ENCODE results near the gene ERC1.
"Not testable (repeated sequence)": the region's sequence is repeated elsewhere in the genome, so short reads cannot be mapped to it uniquely, and the experiment has no call there.

The ERC1 gene

DNA sequence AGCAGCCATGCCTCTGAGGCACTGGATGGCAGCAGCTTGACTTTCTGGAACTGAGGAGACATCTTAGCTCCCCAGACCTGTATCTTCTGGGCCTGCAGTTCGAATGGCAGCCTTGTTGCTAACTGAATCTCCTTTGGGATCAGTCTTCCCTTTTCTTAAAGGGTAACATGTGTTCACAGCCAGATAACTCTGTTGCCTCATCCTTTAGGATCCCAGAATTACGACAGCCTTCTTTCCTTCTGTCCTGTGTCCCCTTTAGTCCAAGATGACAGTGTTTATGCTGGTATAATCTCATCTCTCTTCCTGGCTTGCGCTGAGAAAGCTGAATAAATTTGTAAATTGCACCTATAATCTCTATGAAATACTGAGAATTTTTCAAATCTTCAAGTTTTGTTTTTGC lies 9.1 kb upstream of the ERC1 start:
- DNase-seq (ENCODE audit: low read depth in 2 of 2), result no peak

DNA sequence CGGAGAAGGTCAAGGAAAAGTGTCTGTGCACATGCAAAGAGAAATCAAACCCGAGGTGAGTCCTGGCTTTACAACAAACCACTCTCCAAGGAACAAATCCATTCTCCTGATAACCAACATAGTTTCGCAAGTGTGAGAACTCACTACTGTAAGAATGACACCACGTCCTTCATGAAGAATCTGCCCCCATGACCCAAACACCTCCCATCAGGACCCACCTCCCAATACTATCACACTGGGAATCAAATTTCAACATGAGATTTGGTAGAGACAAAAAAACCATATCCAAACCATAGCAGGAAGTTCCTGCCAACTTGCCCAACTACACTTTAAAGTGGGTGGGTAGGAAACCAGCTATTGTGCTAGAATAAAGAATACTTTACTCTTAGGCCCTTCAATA lies 2.4 kb upstream of the ERC1 start:
- no peak for DNase-seq (ENCODE audit: low read depth in 2 of 2)

DNA sequence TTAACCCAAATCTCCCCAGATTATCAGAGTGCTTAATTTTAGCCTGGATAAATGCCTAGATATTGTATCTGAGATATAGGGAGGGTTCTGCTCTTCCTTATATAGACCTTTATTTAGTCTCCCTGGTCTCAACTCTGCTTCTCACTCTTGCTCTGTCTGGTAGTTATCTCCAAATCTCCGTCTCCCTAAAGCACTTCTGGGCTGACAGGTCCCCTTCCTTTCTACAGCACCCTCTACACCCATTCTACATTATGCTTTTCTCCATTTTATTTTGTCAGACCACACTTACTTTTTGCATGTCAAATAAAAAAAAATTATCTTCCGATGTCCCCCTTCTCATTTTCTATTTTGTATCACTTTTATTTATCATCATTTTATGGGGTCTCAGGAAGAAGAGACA lies 2.0 kb upstream of the ERC1 start:
- DNase-seq (ENCODE audit: low read depth in 2 of 2), result no peak

DNA sequence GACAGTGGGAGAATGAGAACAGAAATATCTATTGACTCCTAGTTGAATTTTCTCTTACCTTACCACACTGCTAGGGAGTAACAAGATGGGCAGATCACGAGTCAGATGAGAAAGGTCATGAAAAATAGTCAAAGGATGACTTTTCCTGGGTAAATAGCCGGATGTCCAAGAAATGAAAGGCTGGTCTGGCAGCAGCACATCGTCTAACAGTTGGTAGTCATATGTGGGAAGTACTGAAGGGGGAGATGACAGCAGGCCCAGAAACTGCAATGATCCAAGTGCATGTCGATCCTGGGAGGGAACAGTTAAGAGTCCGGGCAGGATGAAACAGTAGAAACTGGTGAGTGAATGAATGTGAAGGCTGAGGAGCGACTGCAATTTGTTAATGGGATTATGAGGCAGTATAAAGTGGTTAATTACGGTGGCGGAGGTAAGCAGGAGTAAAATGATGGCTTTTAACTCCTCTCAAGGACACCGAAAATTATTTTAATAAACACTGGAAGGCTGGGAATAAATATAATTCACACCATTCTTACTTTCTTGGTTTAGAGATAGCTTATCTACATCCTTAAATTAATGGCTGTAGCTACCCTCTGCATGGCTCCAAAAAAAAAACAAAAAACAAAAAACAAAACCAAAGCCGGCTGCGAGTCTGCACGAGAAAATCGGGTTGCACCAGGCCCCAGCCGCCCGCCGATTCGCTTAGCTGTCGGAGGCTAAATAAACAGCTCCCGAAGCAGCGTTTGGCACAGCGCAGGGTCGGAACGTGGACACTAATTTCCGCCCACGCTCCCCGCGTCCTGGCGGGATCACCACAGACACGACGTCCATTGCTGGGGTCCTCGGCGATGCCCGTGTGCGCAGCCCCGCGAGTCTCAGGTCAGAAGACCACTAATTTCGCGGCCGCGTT lies 1.0 kb upstream of the ERC1 start:
- peak in 1 of 2 donors; percentile 20 for DNase-seq (ENCODE audit: low read depth in 2 of 2)

DNA sequence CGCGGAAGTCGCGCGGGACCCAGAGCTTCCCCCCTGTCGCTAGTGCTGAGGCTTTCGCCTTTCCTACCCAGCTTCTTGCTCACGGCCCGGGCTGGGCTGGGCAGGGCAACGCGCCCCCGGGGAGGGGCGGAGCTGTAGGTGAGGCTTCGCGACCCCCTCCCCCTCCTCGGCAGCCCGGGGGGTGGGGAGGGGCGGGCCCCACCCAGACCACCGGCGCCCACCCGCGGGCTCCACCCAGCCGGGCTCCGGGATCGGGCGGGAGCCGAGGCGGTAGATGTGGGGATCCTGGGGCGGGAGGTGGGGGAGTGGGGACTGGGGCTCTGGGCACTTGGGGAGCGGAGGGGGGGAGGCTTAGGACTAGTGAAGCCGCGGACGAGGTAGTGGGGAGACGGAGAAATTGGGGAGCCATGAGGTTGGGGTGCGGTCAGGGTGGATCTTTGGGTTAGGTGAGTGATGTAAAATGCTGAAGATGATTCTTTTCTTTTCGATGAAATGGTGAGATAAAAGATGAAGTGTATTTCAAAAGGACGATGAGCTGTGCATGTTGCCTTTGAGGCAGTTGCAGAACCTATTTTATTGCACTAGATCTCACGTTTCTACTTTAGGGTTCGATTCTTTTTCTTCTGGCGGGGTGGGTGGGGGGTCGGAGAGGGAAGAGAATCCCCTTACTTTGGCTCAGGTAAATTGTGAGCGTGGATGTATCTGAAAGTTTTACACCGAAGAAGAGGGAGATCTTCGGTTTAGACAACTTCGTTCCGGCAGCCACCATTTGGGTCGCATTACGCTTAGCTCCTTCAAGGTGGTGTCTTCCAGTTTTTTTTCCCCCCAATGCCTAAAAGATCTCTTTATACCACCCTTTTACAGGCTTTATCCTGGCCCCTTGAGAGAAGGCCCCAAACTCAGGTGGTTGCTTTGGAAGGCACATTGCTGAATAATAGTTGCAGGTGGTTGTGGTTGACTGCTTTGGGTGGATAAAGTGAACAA lies 619 bp downstream of the ERC1 start:
- peak in 1 of 2 donors; percentile 8 for DNase-seq (ENCODE audit: low read depth in 2 of 2)

DNA sequence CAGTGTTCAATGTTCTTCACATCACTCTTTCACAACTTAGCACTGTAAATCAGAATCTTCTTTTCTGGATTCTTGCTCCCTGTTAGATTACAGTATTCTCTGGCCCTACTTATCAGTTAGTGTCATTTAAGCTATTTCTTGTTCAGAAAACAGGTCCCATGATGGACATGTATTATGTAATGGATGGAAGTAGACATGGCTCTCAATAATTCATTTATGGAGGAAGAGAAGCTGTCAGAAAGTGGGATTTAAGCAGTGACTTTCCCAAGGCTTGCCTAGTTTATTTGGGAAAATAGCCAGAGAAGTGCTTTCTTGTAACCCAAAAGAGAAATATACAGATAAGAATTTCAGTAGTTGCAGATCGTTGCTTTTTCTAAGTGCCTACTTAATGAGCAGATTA lies 1.6 kb downstream of the ERC1 start:
- DNase-seq (ENCODE audit: low read depth in 2 of 2), result no peak

DNA sequence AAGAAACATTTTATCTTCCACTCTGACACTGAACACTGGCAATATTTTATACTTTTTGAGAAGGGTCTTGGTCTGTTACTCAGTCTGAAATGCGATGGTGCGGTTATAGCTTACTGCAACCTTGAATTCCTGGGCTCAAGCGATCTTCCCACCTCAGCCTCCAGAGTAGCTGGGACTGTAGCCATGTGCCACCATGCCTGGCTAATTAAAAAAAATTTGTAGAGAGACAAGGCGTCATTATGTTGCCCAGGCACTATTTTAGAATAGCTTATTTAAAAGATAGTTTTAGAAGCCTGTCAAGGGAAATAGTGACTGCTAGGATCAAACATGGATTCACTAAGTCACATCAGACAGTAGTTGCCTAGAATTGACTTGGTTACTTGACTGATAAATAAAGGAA lies 5.9 kb downstream of the ERC1 start:
- no peak for DNase-seq (ENCODE audit: low read depth in 2 of 2)

DNA sequence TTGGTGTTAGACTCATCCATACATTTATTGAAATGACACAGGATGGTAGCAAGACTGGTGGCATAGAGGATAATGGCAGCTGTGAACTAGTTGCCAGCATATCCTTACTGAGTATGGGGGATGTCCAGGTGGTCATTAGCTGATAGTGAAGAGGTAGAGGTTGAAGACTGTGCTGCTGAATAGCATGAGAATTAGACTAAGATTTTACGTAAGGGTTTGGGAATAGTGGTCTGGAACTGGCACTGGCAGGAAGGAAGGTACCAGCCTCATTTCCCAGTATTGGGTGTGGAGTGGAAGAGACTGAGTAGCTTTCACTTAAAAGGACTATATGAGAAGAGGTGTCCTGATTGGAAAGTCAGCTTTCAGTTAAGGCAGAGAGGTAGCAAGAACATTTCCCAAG lies 6.5 kb downstream of the ERC1 start:
- no peak for DNase-seq (ENCODE audit: low read depth in 2 of 2)

DNA sequence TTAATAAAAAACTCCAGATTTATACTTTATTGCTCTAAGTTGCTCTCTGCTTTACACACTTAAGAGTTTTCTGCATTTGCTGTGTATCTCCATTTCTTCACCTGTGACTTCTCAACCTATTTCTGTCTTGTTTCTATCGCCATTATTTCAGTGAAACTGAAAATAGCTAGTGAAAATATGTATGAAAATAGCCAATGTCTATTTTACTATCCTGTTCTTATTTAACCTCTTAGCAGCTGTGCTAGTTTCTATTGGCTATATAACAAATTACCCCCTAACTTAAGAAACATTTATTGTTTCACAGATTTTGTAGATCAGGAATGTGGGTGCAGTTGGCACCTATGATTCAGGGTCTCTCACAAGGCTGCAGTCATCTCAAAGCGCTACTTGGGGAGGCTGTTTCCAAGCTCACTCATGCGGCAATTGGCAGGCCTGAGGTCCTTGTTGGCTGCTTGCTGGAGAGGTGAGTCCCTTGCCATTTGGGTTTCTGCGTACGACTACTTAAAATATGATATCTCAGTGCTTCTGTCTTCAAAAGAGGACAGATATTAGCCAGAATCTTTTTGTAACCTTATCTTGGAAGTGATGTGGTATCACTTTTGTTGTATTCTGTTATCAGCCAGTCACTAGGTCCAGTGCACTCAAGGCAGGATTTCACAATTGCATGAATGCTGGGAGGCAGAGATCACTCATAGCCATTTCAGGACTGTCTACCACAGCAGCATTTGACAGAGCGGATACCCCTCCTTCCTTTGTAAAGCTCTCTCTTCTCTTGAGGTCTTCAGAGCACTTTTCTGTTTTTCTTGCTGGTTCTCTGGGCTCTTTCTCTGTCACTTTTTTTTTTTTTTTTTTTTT lies 7.2 kb downstream of the ERC1 start:
- no peak for DNase-seq (ENCODE audit: low read depth in 2 of 2)

DNA sequence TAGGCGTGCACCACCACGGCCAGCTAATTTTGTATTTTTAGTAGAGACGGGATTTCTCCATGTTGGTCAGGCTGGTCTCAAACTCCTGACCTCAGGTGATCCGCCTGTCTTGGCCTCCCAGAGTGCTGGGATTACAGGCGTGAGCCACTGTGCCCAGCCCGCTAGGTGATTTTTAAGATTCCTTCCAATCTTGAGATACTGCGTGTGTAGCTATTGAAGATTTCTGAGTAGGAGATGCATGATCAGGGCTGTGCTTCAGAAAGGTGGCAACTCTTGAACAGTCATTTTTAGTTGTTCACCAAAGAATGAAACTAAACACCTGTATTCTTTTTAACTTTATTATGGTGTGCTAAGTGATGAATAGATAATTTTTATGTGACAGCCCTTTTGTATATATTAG lies 8.7 kb downstream of the ERC1 start:
- DNase-seq (ENCODE audit: low read depth in 2 of 2), result not testable (repeated sequence)

DNA sequence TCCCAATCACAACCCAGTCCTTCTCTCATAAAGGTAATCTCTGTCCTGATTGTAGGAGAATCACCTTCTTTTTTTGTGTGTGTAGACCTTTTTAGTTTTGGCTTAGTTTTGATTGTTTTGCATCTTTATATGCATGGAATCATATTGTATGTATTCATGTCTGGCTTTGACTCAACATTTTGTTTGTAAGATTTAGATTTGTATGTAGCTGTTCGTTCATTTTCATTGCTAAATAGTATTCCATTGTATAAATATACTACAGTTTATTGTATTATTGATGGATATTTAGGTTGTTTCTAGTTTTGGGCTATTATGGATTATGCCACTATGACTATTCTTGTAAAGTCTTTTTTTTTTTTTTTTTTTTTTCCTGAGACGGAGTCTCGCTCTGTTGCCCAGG lies 10.5 kb downstream of the ERC1 start:
- no peak for DNase-seq (ENCODE audit: low read depth in 2 of 2)

DNA sequence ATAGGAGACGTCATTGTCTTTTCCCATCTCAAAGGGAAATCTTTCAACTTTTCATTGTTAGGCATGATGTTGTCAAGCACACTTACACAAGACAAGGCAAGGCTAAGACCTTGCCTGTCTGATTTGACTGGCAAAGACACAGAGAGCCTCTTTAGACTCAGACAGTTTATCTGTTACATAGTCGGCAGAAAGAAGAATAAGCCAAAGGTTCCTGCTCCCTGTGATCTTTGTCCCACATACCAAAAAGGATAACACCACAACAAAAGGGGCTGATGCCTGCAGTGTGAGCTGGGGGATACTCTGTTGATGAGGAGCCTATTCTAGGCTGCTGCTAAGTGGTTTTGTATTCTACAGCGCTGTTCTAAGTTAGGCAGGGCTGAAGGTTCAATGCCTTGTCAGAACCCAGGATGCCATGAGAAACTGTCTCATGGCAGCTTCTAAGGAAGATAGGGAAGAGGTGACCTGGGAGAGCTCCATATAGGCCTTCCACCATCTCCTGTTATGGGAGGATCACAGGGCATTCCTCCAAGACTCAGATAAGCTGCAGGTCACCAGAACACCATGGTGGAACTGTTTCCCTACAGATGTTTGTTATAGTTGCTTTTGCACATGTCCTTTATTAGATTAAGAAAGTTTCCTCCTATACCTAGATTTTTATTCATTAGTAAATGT lies 12.7 kb downstream of the ERC1 start:
- DNase-seq (ENCODE audit: low read depth in 2 of 2), result no peak

DNA sequence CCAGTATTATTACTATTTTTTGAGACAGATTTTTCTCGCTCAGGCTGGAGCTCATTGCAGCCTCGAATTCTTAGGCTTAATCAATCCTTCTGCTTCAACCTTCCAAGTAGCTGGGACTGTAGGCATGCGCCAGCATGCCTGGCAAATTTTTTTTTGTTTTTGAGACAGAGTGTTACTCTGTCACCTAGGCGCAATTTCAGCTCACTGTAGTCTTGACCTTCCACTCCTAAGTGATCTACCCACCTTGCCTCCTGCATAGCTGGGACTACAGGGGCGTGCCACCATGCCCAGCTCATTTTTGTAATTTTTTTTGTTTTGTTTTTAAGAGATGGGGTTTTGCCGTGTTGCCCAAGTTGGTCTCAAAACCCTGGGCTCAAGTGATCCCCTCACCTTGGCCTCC lies 15.2 kb downstream of the ERC1 start:
- DNase-seq (ENCODE audit: low read depth in 2 of 2), result no peak

DNA sequence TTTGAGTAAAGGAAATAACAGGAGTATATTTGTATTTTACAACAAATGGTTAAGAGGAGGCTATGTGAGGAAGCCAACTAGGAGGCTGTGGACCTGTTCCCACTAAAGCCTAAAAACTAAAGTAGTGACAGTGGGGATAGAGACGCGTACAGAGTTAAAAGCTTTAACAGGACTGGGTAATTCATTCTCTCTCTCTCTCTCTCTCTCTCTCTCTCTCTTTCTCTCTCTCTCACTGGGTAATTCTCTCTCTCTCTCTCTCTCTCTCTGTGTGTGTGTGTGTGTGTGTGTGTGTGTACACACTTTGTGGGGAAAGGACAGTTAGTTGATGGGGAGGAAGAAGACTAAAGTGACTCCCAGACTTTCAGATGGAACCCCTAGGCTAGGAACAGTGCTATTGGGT lies 16.3 kb downstream of the ERC1 start:
- DNase-seq (ENCODE audit: low read depth in 2 of 2), result no peak

DNA sequence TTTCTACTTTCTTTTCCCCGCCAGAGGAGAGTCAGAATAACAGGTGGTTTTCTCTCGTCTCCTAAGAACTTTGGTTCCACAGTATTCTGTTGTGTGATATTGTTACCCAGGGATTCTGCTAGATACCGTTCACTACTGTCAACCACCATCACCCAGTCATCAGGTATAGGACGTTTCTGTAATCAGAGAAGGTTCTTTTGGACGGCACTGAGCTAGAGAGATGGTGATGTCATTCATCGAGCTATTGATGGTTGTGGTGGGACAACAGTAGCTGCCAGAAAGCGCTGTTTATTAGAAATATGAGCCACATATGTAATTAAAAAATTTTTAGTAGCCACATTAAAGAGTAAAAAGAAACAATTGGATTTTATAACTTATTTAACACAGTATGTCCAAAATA lies 17.0 kb downstream of the ERC1 start:
- DNase-seq (ENCODE audit: low read depth in 2 of 2), result no peak

DNA sequence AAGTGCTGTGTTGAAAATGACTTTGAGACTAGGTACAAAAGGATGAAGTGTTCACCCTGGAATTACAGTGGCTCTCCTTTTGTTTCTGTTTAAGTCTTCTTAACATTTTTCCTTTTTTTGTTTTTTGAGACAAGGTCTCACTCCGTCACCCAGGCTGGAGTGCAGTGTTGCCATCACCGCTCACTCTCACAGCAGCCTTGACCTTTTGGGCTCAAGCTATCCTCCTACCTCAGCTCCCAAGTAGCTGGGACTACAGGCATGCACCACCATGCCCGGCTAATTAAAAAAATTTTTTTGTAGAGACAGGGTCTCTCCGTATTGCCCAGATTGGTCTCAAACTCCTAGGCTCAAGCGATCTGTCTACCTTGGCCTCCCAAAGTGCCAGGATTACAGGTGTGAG lies 20.1 kb downstream of the ERC1 start:
- no peak for DNase-seq (ENCODE audit: low read depth in 2 of 2)

DNA sequence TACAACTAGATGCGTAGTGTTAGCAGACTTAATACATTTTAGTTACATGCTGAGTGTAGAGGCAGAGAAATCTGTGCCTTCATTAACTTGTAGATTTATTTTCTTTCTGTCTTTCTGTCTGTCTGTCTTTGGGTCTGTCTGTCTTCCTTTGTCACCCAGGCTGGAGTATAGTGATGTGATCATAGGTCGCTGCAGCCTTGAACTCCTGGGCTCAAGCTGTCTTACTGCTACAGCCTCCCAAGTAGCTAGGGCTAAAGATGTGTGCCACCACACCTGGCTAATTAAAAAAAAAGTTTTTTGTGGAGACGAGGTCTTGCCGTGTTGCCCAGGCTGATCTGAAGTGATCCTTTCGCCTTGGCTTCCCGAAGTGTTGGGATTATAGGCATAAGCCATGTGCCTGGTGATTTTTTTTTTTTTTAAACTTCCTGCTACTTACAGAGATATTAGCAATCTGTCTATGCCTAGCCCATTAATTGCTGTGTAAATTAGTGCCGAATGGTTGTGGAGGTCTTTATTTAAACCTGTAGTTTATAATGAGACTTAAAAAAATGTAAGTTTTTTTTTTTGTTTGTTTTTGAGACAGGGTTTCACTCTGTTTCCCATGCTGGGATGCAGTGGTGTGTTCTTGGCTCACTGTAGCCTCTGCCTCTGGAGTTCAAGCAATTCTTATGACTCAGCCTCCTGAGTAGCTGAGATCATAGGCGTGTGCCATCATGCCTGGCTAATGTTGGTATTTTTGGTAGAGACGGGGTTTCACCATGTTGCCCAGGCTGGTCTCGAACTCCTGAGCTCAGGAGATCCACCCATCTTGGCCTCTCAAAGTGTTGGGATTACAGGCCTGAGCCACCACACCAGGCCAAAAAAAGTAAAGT lies 22.8 kb downstream of the ERC1 start:
- DNase-seq (ENCODE audit: low read depth in 2 of 2), result no peak

DNA sequence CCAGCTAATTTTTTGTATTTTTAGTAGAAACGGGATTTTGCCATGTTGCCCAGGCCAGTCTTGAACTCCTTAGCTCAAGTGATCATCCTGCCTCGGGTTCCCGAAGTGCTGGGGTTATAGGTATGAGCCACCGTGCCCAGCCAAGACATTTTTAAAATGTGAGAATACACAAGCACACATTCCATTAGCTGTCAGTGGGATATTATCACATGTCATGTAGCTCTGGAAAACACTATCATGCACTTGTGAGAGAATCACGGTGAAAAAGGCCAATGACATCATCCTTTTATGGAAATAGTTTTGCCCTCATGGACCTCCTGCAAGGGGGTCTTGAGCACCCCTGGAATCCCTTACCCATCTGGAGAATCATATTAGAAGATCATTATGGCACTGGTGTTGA lies 28.3 kb downstream of the ERC1 start:
- DNase-seq (ENCODE audit: low read depth in 2 of 2), result no peak

DNA sequence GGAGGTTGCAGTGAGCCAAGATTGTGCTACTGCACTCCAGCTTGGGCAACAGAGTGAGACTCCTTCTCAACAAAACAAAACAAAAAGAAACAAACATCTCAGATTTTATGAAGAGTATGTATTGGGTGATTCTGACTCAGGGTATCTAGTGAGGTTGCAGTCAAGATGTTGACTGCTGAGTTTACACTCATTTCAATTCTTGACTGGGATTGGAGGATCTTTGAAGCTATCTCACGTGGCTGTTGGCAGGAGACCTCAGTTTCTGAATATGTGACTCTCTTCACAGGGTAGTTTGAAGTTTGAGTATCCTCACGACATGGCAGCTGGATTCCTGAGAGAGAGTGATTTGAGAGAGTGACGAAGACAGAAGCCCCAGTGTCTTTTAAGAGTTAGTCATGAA lies 29.4 kb downstream of the ERC1 start:
- DNase-seq (ENCODE audit: low read depth in 2 of 2), result no peak

Data from stimulated activated CD8-positive, alpha-beta memory T cell treated with anti-CD3 and anti-CD28 coated beads, Interleukin-7, amount 100 ng/mL, for 4 hours (primary cell).